NCI-H1092 (cell line): Measurements from ENCODE around the gene RASD1.

Source experiments
- DNase-seq: peaks from one replicate; lab custom pipeline; 2025; lab: John Stamatoyannopoulos, UW

The RASD1 gene, protein sequence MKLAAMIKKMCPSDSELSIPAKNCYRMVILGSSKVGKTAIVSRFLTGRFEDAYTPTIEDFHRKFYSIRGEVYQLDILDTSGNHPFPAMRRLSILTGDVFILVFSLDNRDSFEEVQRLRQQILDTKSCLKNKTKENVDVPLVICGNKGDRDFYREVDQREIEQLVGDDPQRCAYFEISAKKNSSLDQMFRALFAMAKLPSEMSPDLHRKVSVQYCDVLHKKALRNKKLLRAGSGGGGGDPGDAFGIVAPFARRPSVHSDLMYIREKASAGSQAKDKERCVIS

DNA sequence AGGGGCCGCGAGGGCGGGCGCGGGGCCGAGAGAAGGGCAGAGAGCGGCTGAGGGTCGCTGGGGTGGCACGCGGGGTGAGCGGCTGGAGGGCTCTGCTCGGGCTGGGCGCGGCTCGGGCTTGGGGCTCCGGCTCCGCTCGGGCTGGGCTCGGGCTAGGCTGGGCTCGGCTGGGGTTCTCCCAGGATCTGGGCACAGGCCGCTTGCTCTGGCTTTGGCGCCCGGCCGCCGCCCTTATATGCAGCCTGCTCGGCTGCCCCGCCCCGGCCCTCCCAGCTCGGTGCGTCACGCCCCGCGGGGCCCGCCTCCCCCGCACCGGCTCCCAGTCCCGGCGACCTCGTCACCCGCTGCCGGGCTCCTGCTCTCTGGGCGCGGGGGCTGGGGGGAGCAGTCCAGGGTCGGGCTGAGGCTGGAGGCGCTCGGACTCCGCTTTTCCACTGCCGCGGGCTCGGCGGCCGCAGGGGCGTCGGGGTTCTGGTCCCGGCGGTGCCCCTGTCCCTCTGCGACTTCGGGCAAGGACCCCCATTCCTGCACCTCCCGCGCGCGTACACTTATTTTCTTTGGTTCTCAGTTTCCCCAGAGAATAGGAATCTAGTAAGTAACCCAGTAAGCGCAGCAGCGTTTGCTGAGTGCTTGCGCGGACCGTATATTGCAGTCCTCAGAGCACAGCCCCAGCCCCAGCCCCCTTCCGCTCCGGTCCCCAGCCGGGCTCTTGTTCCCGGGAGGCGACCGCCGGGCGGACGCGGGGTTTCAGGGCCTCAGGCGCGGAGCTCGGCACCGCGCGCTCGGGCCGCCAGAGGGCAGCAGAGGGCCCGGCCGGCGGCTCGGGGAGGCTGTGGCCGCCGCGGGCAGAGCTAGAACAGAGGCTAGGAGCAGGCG is at the start of gene RASD1:
Gene RASD1, minus strand, starts transcription at position 207 of the 876 bp plus-strand sequence. CDS start 214 bp downstream, outside the sequence.
- DNase-seq, result peak; percentile 33

DNA sequence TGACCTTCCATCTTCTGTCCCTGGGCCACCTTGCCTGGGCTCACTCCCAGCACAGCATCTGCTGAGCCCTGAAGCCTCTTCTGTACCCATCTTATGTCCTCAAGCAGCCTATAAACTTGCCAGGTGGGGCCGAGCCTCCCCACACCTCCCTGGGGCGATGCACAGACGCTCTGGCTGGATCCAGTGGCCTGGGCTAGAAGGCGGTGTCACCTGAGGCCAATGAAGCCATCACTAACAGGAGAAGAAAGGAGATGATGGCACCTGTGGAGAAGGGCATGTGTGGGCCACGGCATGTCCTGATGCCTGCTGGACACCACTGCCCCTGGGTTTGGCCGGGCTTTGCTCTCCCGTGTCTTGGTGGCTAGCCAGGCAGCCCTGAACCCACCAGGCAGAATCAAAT is 49.8 kb upstream of the RASD1 start:
- DNase-seq, result no peak

DNA sequence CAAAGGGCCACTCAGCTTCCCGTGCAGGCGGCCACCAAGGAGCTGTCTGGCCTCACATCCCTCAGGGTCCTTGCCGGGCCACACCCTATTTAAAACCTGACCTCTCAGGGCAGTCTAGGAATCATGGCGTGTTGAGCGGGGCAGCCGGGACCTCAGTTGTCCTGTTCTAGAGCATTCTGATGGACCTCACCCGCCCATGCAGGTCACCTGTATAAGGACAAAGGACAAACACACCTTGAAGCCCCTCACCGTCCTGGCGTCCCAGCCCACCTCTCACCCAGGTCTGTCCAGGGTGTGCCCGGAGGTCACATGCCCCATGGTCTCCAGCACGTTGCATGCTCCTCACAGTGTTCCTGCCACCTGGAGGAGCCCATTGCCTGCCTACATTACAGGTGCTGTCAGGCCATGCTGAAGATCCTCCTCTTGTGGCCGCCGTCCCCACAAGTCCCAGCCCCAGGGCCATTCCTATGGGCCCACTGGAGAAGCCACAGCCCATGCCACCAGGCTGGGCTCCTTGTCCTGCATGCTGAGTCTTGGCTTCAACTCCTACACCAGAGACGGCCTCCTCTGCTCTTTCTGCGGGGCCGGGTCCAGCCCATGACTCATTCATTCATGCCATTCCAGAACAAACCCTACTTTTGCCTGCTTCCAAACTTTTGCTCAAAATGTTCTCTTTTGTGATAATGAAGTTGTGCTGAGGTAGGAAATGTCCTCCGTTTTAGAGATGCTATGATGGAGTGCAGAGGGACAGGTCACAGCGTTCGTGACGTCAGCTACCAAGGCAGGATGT is 49.0 kb upstream of the RASD1 start:
- no peak for DNase-seq

DNA sequence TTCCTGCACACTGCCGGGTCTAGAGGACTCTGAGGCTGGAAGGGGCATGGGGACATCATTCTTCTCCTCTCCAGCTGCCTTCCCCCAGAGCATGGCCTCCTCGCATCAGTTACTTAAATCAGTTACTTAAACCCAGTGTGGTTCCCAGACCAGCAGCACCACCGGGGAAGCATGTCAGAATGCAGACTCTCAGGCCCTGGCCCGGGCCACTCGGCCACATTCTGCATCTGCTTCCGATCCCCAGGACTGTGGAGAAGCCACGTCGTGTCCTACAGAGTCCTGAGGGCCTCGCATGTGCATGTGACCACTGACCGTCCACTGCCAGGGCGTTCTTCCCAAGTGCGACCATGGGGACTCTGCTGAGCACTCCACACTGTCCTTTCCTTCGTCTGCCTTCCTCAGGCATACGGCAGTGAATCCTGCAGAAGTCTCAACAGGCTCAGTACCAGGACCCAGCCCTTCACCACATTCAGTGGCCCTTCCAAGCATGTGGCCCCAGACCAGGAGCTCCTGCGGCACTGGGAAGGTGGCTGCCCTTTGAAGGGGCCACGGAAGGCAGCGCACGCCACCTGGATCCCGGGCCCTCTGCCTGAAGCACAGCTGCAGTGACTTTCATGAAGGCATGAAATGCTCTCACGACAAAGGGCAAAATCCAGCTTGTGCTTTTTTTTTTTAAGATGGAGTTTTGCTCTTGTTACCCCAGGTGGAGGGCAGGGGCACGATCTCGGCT is 46.9 kb upstream of the RASD1 start:
- DNase-seq, result no peak

DNA sequence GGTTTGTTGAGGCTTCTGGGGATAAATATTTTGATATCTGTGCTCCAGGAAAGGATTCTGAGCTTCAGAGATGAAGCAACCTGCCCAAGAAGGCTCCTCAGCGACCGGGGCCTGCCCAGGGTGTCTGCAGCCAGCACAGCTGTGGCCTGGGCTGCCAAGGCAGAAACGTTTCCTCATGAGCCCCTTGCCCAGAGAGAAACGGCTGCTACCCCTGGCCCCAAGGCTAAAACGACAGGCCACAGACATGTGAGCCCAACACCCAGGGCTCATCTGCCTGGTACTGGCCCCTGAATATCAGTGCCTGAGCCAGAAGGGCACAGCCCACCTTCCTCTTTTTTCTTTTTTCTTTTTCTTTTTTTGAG is 45.4 kb upstream of the RASD1 start:
- DNase-seq, result no peak

DNA sequence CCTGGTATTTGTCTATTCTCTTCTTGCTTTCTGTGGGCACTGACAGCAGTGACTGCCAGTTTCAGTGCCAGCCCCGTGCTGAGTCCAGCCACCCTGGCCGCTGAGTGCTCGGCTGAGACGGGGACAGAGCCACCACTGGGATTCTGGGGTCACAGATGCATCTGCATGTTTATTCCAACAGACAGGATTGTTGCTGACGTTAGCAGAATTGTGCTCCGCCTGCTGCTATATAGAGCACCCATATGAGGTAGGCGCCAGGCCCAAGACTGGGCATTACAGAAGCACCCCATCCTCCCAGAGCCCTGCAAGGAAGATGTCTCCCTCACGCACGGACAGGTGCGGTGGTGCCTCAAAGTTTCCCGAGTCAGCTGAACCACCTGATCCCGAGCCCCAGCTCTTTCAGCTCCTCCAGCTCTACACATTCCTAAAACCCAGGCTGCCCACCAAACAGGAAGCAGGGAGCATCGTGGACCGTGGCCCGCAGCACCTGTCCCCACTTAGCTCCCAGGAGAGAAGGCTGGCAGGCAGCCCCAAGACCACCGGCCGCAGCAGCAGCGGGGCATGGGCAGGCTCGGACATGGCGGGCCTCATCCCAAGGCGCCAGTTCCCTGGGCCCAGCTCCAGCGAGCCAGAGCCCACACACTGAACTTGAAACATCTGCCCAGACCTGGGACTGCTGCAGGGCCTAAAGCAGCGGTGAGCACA is 44.9 kb upstream of the RASD1 start:
- DNase-seq, result no peak

DNA sequence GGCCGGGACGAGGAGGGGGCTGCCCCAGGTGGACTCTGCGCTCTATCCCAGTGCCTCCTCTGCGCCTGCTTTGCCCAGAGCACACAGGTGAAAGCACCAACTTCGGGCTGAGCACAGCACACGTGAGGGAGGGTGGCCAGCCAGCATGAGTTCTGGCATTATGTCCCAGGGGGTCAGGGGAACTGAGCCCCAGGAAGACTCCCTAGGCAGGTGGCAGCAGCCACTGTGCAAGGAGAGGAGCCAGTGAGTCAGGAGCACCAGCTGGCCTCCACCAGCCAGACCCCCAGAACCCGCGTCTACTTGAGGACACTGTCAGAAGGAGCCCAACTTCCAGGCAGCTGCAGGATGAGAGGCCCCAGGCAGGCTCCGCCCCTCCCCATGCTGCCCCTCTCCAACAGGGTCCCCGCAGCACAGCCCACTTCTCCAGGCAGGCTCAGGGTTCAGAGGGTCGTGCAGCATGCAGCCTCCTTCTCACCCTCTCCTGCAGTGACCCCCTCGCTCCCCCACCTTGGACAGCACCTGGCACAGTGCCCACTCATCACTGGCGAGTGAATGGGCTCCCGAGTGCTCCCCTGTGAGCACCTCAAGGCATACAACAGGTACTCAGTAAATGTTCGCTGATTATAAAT is 44.2 kb upstream of the RASD1 start:
- no peak for DNase-seq

DNA sequence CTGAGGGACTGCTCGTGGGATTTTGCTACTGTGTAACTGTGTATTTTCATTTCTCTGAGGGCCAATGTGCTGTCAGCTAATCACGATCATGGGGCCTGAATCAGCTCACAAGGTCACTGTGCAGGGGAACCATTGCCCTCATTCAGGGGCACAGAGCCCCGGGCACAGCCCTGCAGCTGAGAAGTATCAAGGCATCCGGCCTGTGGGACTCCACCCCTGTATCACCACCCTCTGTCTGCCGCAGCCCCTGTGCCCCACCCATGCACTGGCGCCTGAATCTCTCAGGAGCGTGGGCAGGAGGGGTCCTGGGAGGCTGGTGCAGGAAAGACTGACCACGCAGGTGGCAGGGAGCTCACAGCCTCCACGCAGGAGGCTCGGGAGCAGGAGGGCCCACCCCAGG is 43.4 kb upstream of the RASD1 start:
- no peak for DNase-seq

DNA sequence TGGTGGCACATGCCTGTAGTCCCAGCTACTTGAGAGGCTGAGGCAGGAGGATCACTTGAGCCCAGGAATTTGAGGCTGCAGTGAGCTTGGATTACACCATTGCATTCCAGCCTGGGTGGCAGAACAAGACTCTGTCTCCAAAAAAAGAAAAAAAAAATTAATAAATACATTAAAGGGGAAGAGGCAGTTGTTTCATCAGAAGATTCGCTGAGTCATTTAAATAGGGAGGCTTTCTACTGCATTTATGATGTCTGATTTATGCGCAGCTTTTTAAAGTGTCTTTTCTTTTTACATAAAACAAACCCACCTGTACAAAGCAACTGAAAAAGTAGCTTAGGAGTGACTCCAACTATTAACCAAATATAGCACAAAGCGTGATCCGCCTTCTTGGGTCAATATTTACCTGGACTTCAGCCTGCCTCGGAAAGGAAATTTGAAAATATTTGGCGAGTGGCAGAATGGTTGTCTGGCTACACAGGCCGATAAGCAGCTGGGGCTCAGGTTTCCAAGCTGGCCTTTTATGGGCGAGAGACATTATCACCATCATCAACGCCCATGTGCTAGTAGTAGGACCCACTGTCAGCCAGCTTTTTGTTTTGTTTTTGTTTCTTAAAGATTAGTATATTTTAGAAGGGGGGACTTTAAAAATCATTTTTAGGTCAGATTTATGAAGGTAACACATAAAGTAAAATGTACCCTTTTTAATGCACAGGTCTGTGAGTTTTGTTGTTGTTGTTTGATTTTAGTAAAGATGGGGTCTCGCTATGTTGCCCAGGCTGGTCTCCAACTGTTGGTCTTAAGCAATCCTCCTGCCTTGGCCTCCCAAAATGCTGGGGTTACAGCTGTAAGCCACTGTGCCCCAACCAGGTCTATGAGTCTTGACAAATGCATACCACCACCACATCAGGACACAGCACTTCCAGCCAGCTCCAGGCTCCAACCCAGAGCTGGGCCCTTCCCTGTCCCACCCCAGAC is 42.5 kb upstream of the RASD1 start:
- DNase-seq, result peak; percentile 88

DNA sequence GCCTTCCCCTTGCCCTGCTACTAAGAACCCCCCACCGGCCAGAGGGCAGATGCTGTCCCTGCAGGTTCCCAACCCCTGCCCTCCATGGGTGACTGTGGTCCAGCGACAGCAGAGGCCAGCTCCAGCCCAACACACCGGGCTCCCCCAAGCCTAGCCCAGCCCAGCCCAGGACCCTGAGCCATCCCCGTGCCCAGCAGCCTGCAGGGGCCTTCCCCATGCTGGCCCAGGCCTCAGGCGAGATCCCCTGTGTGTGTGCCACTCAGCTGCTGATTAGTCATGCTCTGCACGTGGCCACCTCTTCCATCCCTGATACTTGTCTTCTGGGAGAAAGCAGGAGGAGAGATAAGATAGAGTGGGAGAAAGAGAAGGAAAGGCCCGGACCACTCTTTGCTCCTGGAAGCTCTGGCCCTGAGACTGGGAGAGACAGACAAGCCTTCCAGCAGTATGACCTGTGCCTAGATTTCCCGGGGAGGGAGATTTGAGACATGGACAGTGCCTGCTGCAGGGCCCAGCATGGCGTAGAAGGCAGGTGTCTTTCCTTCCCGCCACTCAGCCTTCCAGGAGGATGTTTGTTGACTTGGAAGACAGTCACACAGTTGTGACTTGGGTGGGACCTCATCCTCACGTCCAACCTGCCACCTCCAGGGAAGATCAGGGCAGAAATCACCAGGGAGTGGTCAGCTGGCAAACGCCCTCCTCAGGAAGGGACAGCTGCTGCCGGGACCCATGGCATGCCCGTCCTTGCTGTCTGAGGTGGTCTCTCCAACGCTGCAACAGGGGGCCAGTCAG is 41.3 kb upstream of the RASD1 start:
- DNase-seq, result no peak

DNA sequence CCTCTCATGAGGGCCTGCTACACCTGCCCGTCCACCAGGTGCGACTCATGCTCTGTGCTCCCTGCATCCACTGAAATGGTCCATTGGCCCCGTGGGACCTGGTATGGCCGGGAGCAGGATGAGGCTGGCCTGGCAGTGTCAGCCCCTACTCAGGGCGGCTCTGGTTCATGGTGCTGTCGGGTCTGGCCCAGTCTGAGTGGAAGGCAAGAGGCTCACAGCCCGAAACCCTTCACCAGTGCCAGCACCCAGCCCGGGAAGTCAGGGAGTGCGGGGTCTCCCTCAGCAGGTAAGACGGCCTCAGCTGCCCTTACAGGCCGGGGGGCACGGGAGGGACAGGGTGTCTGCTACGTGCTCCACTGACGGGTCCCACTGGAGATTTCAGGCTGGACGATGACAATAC is 40.5 kb upstream of the RASD1 start:
- DNase-seq, result no peak

DNA sequence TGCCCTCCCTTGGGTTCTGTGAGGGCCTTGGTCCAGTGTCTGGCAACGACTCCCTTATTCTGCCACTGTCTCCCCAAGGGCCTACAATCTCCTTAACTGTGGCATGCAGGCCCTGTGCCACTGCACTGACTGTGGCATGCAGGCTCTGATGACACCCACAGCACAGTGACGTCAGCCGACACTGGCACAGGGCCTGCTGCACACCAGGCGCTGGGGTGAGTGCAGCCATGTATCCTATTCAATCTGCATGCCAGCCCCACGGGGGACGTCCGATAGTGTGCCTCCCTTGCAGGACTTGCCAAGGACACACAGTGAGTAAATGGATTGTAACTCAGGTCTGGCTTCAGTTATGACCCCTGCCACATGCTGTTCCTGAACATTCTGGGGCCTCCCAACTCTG is 39.8 kb upstream of the RASD1 start:
- DNase-seq, result no peak

DNA sequence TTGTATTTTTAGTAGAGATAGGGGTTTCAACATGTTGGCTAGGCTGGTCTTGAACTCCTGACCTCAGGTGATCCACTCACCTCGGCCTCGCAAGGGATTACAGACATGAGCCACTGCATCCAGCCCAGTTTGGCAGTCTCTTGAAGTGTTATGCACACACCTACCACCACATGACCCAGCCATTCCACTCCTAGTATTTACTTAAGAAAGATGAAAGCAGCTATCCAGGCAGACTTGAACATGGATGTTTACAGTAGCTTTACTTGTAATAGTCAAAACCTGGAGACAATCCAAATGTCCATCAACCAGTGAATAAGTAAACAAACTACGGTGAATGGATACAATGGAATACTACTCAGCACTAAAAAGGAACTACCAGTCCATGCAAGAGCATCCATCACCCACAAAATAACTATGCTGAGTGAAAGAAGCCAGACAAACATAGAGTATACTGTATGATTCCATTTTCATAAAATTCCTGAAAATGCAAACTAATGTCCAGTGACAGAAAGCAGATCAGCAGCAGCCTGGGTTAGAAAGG is 37.8 kb upstream of the RASD1 start:
- DNase-seq, result no peak

DNA sequence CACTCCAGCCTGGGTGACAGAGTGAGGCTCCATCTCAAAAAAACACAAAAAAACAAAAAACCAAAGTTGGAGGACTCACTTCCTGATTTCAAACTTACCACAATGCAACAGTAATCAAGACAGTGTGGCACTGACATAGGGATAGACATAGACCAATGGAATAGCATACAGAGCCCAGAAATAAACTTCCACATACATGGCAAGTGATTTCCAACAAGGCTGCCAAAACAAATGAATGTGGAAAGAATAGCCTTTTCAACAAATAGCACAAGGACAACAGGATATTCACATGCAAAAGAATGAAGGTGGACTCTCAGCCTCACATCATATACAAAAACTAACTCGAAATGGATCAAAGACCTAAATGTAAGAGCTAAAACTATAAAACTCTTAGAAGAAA is 36.8 kb upstream of the RASD1 start:
- no peak for DNase-seq

DNA sequence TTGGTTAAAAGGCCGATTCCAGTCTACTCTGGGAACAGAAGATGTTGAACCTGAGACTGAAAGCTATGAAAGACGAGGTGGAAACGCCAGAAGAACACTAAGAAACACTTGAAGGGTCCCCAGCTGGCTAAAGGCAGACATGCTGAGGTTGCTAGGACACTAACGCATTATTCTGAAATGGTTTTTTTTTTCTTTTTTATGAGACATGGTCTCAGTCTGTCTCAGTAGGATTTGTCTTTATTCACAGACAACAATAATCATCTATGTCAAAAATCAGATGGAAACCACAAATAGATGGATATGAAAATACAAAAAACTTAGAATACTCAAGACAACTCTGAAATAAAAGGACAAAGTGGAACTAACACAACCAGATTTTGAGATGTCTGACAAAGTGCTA is 35.0 kb upstream of the RASD1 start:
- DNase-seq, result no peak

DNA sequence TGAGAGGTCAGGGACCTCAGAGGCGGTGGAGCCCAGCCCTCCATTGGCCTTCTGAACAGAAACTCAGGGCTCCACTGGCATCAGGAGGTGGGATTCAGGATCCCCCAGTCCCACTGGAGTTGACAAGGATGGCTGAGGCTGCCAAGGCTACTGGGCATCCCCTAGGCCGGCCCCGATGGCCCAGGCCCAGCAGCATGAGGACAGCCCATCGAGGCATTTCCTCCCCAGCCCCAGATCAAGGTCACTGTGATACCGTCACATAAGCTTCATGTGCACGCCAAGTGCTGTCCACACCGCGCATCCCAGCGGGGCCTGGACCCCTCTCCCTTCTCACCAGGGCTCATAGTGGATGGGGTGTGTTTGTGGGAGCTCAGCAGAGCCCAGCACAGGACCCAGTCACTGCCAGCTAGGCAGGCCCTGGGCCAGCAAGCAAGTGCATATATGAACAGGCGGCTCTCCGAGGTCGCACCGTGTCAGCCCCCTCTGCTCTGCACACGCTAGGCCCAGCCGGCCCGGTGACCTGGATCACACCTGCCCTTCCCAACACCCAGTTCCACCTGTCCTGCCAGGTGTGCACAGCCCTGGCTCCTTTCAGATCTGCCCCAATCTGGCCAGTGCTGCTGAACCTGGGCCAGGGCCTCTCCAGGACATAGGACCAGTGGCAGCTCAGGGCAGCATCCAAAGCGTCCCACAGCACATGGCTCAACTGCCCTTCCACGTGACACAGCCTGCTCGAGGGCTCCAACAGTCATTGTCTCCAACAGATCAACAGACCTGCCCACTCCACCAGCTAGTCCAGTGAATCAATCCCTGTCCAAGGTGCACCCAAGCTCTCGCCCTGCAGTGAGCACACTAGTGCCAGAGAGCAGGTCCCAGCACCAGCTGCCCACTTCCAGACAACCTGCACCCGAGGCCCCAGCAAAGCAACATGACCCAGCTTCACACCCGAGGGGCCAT is 32.8 kb upstream of the RASD1 start:
- no peak for DNase-seq

DNA sequence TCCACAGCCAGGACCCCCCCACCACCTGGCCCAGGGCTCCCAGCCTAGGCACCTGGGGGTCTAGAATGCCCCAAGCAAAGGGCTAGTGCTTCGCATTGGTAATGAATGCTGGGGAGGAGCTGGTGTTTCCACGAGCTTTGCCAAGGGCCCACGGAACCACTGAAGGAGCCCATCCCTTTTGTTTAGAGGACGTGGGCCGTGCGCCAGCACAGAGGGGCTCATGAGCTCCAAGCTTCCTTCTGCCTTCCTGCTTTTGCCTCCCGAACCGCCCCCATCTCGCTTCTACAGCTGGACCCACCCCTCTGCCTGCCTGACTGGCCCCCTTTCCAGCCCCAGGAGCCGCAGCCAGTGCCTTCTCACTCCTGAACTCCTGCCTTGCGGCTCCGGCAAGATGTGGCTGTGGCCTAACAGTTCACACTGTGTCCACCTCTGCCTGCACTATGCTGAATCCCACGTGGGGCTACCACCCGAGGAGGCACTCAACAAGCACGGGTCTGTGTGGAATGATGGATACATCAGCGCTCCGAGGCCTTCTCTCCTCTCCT is 31.8 kb upstream of the RASD1 start:
- no peak for DNase-seq
